GM12892 (cell line): ENCODE measurements around the gene FANCE.

Source experiments
- POLR2A ChIP-seq: IDR thresholded peaks from 2 replicates; pipeline ENCODE4 v1.6.1; 2011; ENCODE audit warnings: low read depth, low read length, control low read depth
- POLR2AphosphoS5 ChIP-seq: IDR thresholded peaks from 2 replicates; pipeline ENCODE4 v1.6.1; 2011; ENCODE audit warnings: low read depth, low read length, control low read depth
- TAF1 ChIP-seq: IDR thresholded peaks from 2 replicates; pipeline ENCODE4 v1.6.1; 2011; ENCODE audit warnings: low read depth, mild to moderate bottlenecking, control low read depth, low read length, borderline replicate concordance

GRCh38 chr6:35403544-35404442 is 48.3 kb upstream of the FANCE start:
- TF ChIP-seq POLR2A (no peak), POLR2AphosphoS5 (no peak), TAF1 (no peak)
